Fibroblast of lung (primary cell): ENCODE results near the gene ATP6V0A1. TPM values are rescaled to one million over a fixed set of nuclear protein-coding genes. Genes with fewer than 3 reads are reported as not detected.

Experiments
- DNase-seq, 2 donors: peaks; one replicate each; pipeline versions ENCODE4 v3.0.0 to v3.0.0-alpha.2; 2010; ENCODE audit warnings: low read depth in 2 of 2
- H2AFZ ChIP-seq: 2 replicates; pipeline ENCODE4 v1.5.1; 2012; ENCODE audit warnings: low read length, control low read depth, inconsistent platforms
- H3K27ac ChIP-seq: 2 replicates; pipeline ENCODE4 v1.5.1; 2011; ENCODE audit warnings: low read length, control low read depth; ENCODE audit not compliant: insufficient read depth
- H3K27me3 ChIP-seq: 2 replicates; pipeline ENCODE4 v1.5.1; 2011; ENCODE audit warnings: mild to moderate bottlenecking, low read length; ENCODE audit not compliant: control insufficient read depth, insufficient read depth
- H3K36me3 ChIP-seq: 2 replicates; pipeline ENCODE4 v1.5.1; 2011; ENCODE audit warnings: low read length; ENCODE audit not compliant: control insufficient read depth, insufficient read depth
- H3K4me1 ChIP-seq: 2 replicates; pipeline ENCODE4 v1.5.1; 2011; ENCODE audit warnings: low read length; ENCODE audit not compliant: control insufficient read depth, insufficient read depth; ENCODE audit errors: extremely low read depth
- H3K4me2 ChIP-seq: 2 replicates; pipeline ENCODE4 v1.5.1; 2011; ENCODE audit warnings: low read length, control low read depth; ENCODE audit not compliant: insufficient read depth; ENCODE audit errors: extremely low read depth
- H3K4me3 ChIP-seq, 4 experiments: fragments of 200-600 bp in 1 of 4; sonication (generic) in 1 of 4; replicated peaks in 1 of 4; 2 replicates each; pipeline ENCODE4 v1.5.1; 2011 to 2016; ENCODE audit warnings: low read length in 4 of 4, low read depth in 3 of 4, mild to moderate bottlenecking in 3 of 4, control low read depth in 2 of 4, inconsistent platforms in 1 of 4, mixed read lengths in 1 of 4; ENCODE audit not compliant: insufficient read depth in 1 of 4; ENCODE audit errors: control extremely low read depth in 1 of 4
- H3K79me2 ChIP-seq: 2 replicates; pipeline ENCODE4 v1.5.1; 2012; ENCODE audit warnings: mild to moderate bottlenecking, low read length, inconsistent platforms; ENCODE audit not compliant: control insufficient read depth, insufficient read depth
- H3K9ac ChIP-seq: 2 replicates; pipeline ENCODE4 v1.5.1; 2011; ENCODE audit warnings: mild to moderate bottlenecking, low read length, control low read depth; ENCODE audit not compliant: insufficient read depth
- H3K9me3 ChIP-seq: 2 replicates; pipeline ENCODE4 v1.5.1; 2012; ENCODE audit warnings: low read depth, low read length; ENCODE audit not compliant: control insufficient read depth, insufficient read depth
- H4K20me1 ChIP-seq: 2 replicates; pipeline ENCODE4 v1.5.1; 2011; ENCODE audit warnings: low read length; ENCODE audit not compliant: control insufficient read depth, insufficient read depth; ENCODE audit errors: extremely low read depth
- EZH2 ChIP-seq: IDR thresholded peaks from 2 replicates; pipeline ENCODE4 v1.5.1; 2012; ENCODE audit warnings: low read length, control low read depth, mild to moderate bottlenecking; ENCODE audit errors: missing control alignments
- polyA plus RNA-seq, 2 donors: library from polyadenylated mRNA; depleted of rRNA in 1 of 2; stranded (reverse) in 1 of 2; unstranded in 1 of 2; fragments of >200 nt; gene quantifications; 2 replicates each; pipeline ENCODE4 v1.2.1, GENCODE V29; 2011 to 2012; ENCODE audit warnings: missing spikeins in 1 of 2
- total RNA-seq: library from RNA; depleted of rRNA; stranded (reverse); fragments of >200 nt; gene quantifications from 2 replicates; pipeline ENCODE4 v1.2.1, GENCODE V29; 2014
- TF ChIP-seq, protein P1 (sequence below), 2 donors: IDR thresholded peaks in 1 of 2; conservative IDR thresholded peaks in 1 of 2; 1 replicate in 1 of 2; 2 replicates in 1 of 2; pipeline ENCODE4 v1.5.1; 2011 to 2012; ENCODE audit warnings: low read length in 2 of 2, control low read depth in 1 of 2, inconsistent platforms in 1 of 2, low read depth in 1 of 2, mild to moderate bottlenecking in 1 of 2

ATP6V0A1 gene
- total and polyA plus RNA-seq, 2 donors (not counting 1 experiment from before 2014, with no cell fraction given) = 26.7 to 65.7 TPM

DNA sequence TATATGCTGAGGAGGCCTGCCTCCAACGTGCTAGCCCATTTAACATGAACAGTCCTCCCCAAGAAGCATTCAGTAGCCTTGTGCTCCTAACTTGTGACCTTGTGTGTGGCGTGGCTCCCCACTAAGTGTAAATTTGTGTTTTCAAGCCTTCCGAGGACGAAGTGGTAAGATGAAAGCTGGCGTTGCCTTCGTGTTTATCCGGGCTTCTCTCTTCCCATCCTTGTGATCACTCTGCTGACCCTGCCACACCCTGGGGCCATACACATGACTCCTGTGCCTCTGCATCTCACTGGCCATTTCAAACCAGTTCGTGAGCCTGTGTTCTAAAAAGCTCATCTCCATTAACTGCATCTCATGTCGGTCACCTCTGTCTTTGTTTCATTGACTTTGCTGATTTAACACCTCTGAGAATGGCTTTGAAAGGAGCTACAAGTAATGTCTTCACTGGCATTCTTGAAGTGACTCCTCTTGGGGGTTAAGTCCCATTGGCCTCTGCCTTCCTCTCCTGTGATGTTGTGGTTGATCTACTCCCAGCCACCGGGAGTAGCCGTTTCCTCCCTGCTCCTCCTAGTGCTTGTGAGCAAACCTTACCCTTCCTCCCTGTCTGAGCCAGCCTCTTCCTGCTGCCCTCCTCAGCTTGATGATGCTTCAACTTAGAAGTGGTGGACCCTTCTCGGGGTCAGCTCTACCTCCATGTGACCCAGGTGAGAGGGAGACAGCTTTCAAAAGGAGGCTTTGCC, 49.9 kb downstream of the ATP6V0A1 start:
- Histone ChIP-seq H3K27me3 (no peaks in the 10 kb centered on the region), H4K20me1 (no peaks in the 10 kb centered on the region), H3K4me2 (no peak overlapping the region), H3K9me3 (no peaks in the 10 kb centered on the region), H3K9ac (no peak overlapping the region), H2AFZ (no peak overlapping the region), H3K36me3 (peaks cover 6% of the 10 kb centered on the region), H3K4me1 (peaks cover 3% of the 10 kb centered on the region), H3K79me2 (no peaks in the 10 kb centered on the region), H3K27ac (no peak overlapping the region), H3K4me3 (no peak overlapping the region)
- TF ChIP-seq EZH2 = no peak
- TF ChIP-seq, protein P1, sequence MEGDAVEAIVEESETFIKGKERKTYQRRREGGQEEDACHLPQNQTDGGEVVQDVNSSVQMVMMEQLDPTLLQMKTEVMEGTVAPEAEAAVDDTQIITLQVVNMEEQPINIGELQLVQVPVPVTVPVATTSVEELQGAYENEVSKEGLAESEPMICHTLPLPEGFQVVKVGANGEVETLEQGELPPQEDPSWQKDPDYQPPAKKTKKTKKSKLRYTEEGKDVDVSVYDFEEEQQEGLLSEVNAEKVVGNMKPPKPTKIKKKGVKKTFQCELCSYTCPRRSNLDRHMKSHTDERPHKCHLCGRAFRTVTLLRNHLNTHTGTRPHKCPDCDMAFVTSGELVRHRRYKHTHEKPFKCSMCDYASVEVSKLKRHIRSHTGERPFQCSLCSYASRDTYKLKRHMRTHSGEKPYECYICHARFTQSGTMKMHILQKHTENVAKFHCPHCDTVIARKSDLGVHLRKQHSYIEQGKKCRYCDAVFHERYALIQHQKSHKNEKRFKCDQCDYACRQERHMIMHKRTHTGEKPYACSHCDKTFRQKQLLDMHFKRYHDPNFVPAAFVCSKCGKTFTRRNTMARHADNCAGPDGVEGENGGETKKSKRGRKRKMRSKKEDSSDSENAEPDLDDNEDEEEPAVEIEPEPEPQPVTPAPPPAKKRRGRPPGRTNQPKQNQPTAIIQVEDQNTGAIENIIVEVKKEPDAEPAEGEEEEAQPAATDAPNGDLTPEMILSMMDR (conservative IDR thresholded peaks at IDR 0.05 in 1 of 2, IDR thresholded peaks at IDR 0.05 in 1 of 2; ENCODE audit: low read depth in 1 of 2, low read length in 2 of 2) = no peak
- no peak for DNase-seq

- H3K9ac ChIP-seq = no peak overlapping the region
- H4K20me1 ChIP-seq = no peaks in the 10 kb centered on the region
- DNase-seq = no peak
- no peak overlapping the region for H3K4me3 ChIP-seq
- H3K4me1 ChIP-seq = peaks cover 3% of the 10 kb centered on the region
- H3K36me3 ChIP-seq = peaks cover 9% of the 10 kb centered on the region
- TF ChIP-seq EZH2 = no peak
- TF ChIP-seq, protein P1 (conservative IDR thresholded peaks at IDR 0.05 in 1 of 2, IDR thresholded peaks at IDR 0.05 in 1 of 2; ENCODE audit: low read depth in 1 of 2, low read length in 2 of 2) = no peak
- no peak overlapping the region for H3K27ac ChIP-seq
- no peaks in the 10 kb centered on the region for H3K27me3 ChIP-seq
- H3K79me2 ChIP-seq = no peaks in the 10 kb centered on the region
- no peak overlapping the region for H2AFZ ChIP-seq
- H3K9me3 ChIP-seq = no peaks in the 10 kb centered on the region
- H3K4me2 ChIP-seq = no peak overlapping the region
Measured at GRCh38 chr17:42509409-42509808, 50.7 kb downstream of the ATP6V0A1 start.

DNA sequence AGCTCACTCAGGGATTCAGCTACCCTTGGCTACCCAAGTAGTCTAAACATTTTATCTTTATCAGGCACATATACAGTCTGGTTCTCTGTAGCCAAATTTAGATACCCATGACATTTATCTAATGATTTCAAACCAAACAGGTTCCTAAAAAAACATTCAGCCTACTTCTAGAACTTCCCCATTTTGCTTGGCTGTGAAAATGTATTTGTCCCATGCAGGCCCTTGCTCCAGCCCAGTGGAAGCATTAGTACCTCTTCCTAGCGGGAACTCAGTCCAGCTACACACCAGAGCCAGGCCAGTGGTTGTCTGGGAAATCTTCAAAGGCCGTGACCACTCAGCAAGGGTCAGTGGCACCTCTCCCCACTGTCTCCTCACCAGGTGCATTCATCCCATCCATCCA, 51.2 kb downstream of the ATP6V0A1 start:
- Histone ChIP-seq H2AFZ (no peak overlapping the region), H3K27ac (no peak overlapping the region), H3K4me2 (no peak overlapping the region), H3K4me3 (no peak overlapping the region), H3K79me2 (no peaks in the 10 kb centered on the region), H3K36me3 (peaks cover 8% of the 10 kb centered on the region), H3K4me1 (peaks cover 3% of the 10 kb centered on the region), H3K9ac (no peak overlapping the region), H4K20me1 (no peaks in the 10 kb centered on the region), H3K27me3 (no peaks in the 10 kb centered on the region), H3K9me3 (no peaks in the 10 kb centered on the region)
- DNase-seq = no peak
- TF ChIP-seq, protein P1 (conservative IDR thresholded peaks at IDR 0.05 in 1 of 2, IDR thresholded peaks at IDR 0.05 in 1 of 2; ENCODE audit: low read depth in 1 of 2, low read length in 2 of 2) = no peak
